ENCODE measurements around the gene WDR74. TPM values are rescaled to one million over a fixed set of nuclear protein-coding genes. Genes with fewer than 3 reads are reported as not detected.

WDR74 gene
- total and polyA plus RNA-seq, 2 of the 13 experiments (the other 11 are each of a cell fraction or from before 2014, with no cell fraction given): 77.0 to 83.3 TPM

DNA sequence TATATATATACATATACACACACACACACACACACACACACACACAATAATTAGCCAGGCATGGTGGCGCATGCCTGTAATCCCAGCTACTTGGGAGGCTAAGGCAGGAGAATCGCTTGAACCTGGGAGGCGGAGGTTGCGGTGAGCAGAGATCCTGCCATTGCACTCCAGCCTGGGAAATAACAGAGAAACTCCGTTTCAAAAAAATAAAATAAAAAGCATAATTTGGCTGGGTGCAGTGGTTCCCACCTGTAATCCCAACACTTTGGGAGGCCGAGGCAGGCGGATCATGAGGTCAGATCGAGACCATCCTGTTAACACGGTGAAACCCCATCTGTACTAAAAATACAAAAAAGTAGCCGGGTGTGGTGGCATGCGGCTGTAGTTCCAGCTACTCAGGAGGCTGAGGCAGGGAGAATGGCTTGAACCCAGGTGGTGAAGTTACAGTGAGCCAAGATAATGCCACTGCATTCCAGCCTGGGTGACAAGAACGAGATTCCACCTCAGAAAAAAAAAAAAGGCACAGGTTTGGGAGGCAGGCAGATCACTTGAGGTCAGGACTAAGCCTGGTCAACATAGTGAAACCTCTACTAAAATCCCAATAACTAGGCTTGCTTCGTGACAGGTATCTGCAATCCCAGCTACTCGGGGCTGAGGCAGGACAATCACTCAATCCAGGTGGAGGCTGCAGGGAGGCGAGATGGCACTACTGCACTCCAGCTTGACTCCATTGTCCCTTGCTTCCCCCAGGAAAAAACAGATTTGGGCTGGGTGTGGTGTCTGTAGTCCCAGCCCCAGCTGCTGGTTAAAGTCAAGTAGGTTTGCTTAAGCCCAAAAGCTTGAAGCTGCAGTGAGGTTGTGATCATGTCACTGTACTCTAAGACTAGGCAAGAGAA is 11.8 kb upstream of the WDR74 start (continued):
- TF ChIP-seq ZNF142 (CRISPR knock-in tag; IDR thresholded peaks at IDR 0.05) (no peak), SALL2 (CRISPR knock-in tag; IDR thresholded peaks at IDR 0.05) (no peak), RCOR2 (CRISPR knock-in tag; IDR thresholded peaks at IDR 0.05) (no peak), FOXA1 (IDR thresholded peaks at IDR 0.05) (no peak), FOXA1 (CRISPR knock-in tag; IDR thresholded peaks at IDR 0.05) (no peak), NFATC3 (CRISPR knock-in tag; IDR thresholded peaks at IDR 0.05) (no peak), ZFAT (CRISPR knock-in tag; conservative IDR thresholded peaks at IDR 0.05) (no peak), GPBP1L1 (CRISPR knock-in tag; IDR thresholded peaks at IDR 0.05) (no peak), SP2 (CRISPR knock-in tag; IDR thresholded peaks at IDR 0.05) (no peak), ZNF746 (CRISPR knock-in tag; IDR thresholded peaks at IDR 0.05) (no peak), ZNF878 (CRISPR knock-in tag; IDR thresholded peaks at IDR 0.05) (no peak), GLI4 (CRISPR knock-in tag; IDR thresholded peaks at IDR 0.05; ENCODE audit: borderline replicate concordance) (no peak), MNT (IDR thresholded peaks at IDR 0.05) (no peak), SNAPC4 (CRISPR knock-in tag; IDR thresholded peaks at IDR 0.05) (no peak), ZNF792 (CRISPR knock-in tag; IDR thresholded peaks at IDR 0.05) (no peak)

All from HepG2 (cell line).